Superior temporal gyrus (tissue), 1 donor: Measurements from ENCODE around the gene FOXO1.

Experiments
- DNase-seq: peaks from one replicate; pipeline ENCODE4 v3.0.0-alpha.2; 2016; ENCODE audit errors: extremely low spot score

Gene FOXO1

GRCh38 chr13:40580566-40581276 lies 85.7 kb downstream of the FOXO1 start:
- DNase-seq, result no peak

- DNase-seq, result no peak
These were observed 86.9 kb downstream of the FOXO1 start for GRCh38 chr13:40579535-40579934.

GRCh38 chr13:40578055-40578454 lies 88.4 kb downstream of the FOXO1 start:
- no peak for DNase-seq

GRCh38 chr13:40576369-40576768 lies 90.1 kb downstream of the FOXO1 start:
- no peak for DNase-seq

- DNase-seq, result no peak
These were observed 93.5 kb downstream of the FOXO1 start for GRCh38 chr13:40572961-40573360.

- DNase-seq, result no peak
These were observed 95.0 kb downstream of the FOXO1 start for GRCh38 chr13:40571338-40571963.

- DNase-seq, result no peak
These were observed 95.5 kb downstream of the FOXO1 start for GRCh38 chr13:40570930-40571329.

GRCh38 chr13:40569024-40569350 lies 97.5 kb downstream of the FOXO1 start:
- DNase-seq, result no peak

- no peak for DNase-seq
These were observed 98.0 kb downstream of the FOXO1 start for GRCh38 chr13:40568246-40569023.

GRCh38 chr13:40566811-40567210 lies 99.6 kb downstream of the FOXO1 start:
- DNase-seq, result no peak

- DNase-seq, result no peak
These were observed 100.9 kb downstream of the FOXO1 start for GRCh38 chr13:40565282-40566148.

- DNase-seq, result no peak
These were observed 102.0 kb downstream of the FOXO1 start for GRCh38 chr13:40564342-40565001.

- DNase-seq, result no peak
These were observed 102.9 kb downstream of the FOXO1 start for GRCh38 chr13:40563350-40564125.

GRCh38 chr13:40562975-40563349 lies 103.5 kb downstream of the FOXO1 start:
- no peak for DNase-seq

GRCh38 chr13:40559915-40560314 lies 106.5 kb downstream of the FOXO1 start:
- DNase-seq, result no peak

GRCh38 chr13:40558656-40559055 lies 107.8 kb downstream of the FOXO1 start:
- no peak for DNase-seq

GRCh38 chr13:40556453-40556852 lies 110.0 kb downstream of the FOXO1 start:
- DNase-seq, result no peak

- DNase-seq, result no peak
These were observed 113.1 kb downstream of the FOXO1 start for GRCh38 chr13:40553356-40553755.

GRCh38 chr13:40552895-40553294 lies 113.5 kb downstream of the FOXO1 start:
- DNase-seq, result no peak

GRCh38 chr13:40550130-40550529 lies 116.3 kb downstream of the FOXO1 start:
- DNase-seq, result no peak
